GM10847 (cell line): ENCODE data around the gene DHX9.

Experiments
- POLR2A ChIP-seq: IDR thresholded peaks from 2 replicates; pipeline ENCODE4 v1.6.1; 2011; ENCODE audit not compliant: insufficient read length; ENCODE audit errors: extremely low read depth

DHX9 gene

GRCh38 chr1:182910143-182910542 lies 71.0 kb downstream of the DHX9 start:
- TF ChIP-seq POLR2A: no peak

GRCh38 chr1:182913401-182913800 lies 74.3 kb downstream of the DHX9 start:
- TF ChIP-seq POLR2A: no peak

GRCh38 chr1:182917378-182917777 lies 78.2 kb downstream of the DHX9 start:
- TF ChIP-seq POLR2A: no peak

- TF ChIP-seq POLR2A: no peak
Observed at GRCh38 chr1:182925661-182926060, 86.5 kb downstream of the DHX9 start.

GRCh38 chr1:182927693-182928433 lies 88.7 kb downstream of the DHX9 start:
- no peak for TF ChIP-seq POLR2A

GRCh38 chr1:182930985-182931384 lies 91.8 kb downstream of the DHX9 start:
- TF ChIP-seq POLR2A: no peak

- no peak for TF ChIP-seq POLR2A
Observed at GRCh38 chr1:182935716-182936115, 96.6 kb downstream of the DHX9 start.
